HG02759 (cell line): ENCODE results near the gene APOO.
"Not testable (repeated sequence)": the region's sequence is repeated elsewhere in the genome, so short reads cannot be mapped to it uniquely, and the experiment has no call there.

Source experiments
- ATAC-seq: cut with Tn5 transposase; IDR thresholded peaks from one replicate; pipeline ENCODE4 v1.9.1; 2021; ENCODE audit warnings: mild to moderate bottlenecking, moderate library complexity; ENCODE audit not compliant: unreplicated experiment

APOO gene

GRCh38 chrX:23861952-23862351 is 45.8 kb downstream of the APOO start:
- not testable (repeated sequence) for ATAC-seq

GRCh38 chrX:23861215-23861896 is 46.4 kb downstream of the APOO start:
- no peak for ATAC-seq

GRCh38 chrX:23859238-23859637 is 48.5 kb downstream of the APOO start:
- ATAC-seq: not testable (repeated sequence)

- ATAC-seq: no peak
Observed at GRCh38 chrX:23857935-23858334, 49.8 kb downstream of the APOO start.

- ATAC-seq: no peak
Observed at GRCh38 chrX:23857363-23857762, 50.4 kb downstream of the APOO start.

- no peak for ATAC-seq
Observed at GRCh38 chrX:23855569-23855968, 52.2 kb downstream of the APOO start.

GRCh38 chrX:23854945-23855344 is 52.8 kb downstream of the APOO start:
- ATAC-seq: no peak

GRCh38 chrX:23854122-23854521 is 53.6 kb downstream of the APOO start:
- no peak for ATAC-seq

GRCh38 chrX:23851544-23851943 is 56.2 kb downstream of the APOO start:
- ATAC-seq: no peak

- ATAC-seq: no peak
Observed at GRCh38 chrX:23849241-23849640, 58.5 kb downstream of the APOO start.

GRCh38 chrX:23845351-23845817 is 62.4 kb downstream of the APOO start:
- no peak for ATAC-seq

- no peak for ATAC-seq
Observed at GRCh38 chrX:23844502-23845138, 63.1 kb downstream of the APOO start.

- ATAC-seq: no peak
Observed at GRCh38 chrX:23841847-23842522, 65.8 kb downstream of the APOO start.

- no peak for ATAC-seq
Observed at GRCh38 chrX:23840674-23841073, 67.1 kb downstream of the APOO start.

GRCh38 chrX:23838953-23839352 is 68.8 kb downstream of the APOO start:
- ATAC-seq: no peak

- no peak for ATAC-seq
Observed at GRCh38 chrX:23832721-23833120, 75.0 kb downstream of the APOO start.

GRCh38 chrX:23828881-23829280 is 78.9 kb downstream of the APOO start:
- no peak for ATAC-seq

GRCh38 chrX:23826653-23827052 is 81.1 kb downstream of the APOO start:
- no peak for ATAC-seq

- ATAC-seq: no peak
Observed at GRCh38 chrX:23826216-23826615, 81.5 kb downstream of the APOO start.

GRCh38 chrX:23825675-23826074 is 82.1 kb downstream of the APOO start:
- no peak for ATAC-seq

- no peak for ATAC-seq
Observed at GRCh38 chrX:23822841-23823240, 84.9 kb downstream of the APOO start.

GRCh38 chrX:23822397-23822796 is 85.3 kb downstream of the APOO start:
- no peak for ATAC-seq
